CD4-positive, CD25-positive, alpha-beta regulatory T cell (primary cell): ENCODE measurements around the gene IL11. TPM values are rescaled to one million over a fixed set of nuclear protein-coding genes. Genes with fewer than 3 reads are reported as not detected.

Experiments
- ATAC-seq, 2 donors: fragments of 150-1000 bp; cut with Tn5 transposase; one replicate each; pipeline ENCODE4 v1.10.0; 2021; ENCODE audit warnings: low read depth in 2 of 2, moderate number of reproducible peaks in 2 of 2, moderate library complexity in 1 of 2
- DNase-seq, 3 donors: peaks; one replicate each; pipeline versions ENCODE4 v3.0.0 to v3.0.0-alpha.2; 2012 to 2022; ENCODE audit warnings: mixed read lengths in 1 of 3
- H3K27ac ChIP-seq: one replicate; pipeline ENCODE4 v1.7.0; 2013; ENCODE audit warnings: mild to moderate bottlenecking, low read length; ENCODE audit not compliant: insufficient read depth, poor library complexity, severe bottlenecking
- H3K27me3 ChIP-seq: one replicate; pipeline ENCODE4 v1.7.0; 2013; ENCODE audit warnings: low read length; ENCODE audit not compliant: control insufficient read depth, insufficient read depth
- H3K36me3 ChIP-seq: one replicate; pipeline ENCODE4 v1.7.0; 2013; ENCODE audit warnings: mild to moderate bottlenecking, low read length, moderate library complexity; ENCODE audit not compliant: control insufficient read depth, insufficient read depth
- H3K4me1 ChIP-seq: 2 replicates; pipeline ENCODE4 v1.7.0; 2013; ENCODE audit warnings: mild to moderate bottlenecking, low read length; ENCODE audit not compliant: insufficient read depth, control insufficient read depth, poor library complexity, severe bottlenecking
- H3K4me3 ChIP-seq: one replicate; pipeline ENCODE4 v1.7.0; 2013; ENCODE audit warnings: low read depth, mild to moderate bottlenecking, low read length, moderate library complexity
- H3K9me3 ChIP-seq, 2 experiments: 1 replicate in 1 of 2; 2 replicates in 1 of 2; pipeline ENCODE4 v1.7.0; 2013; ENCODE audit warnings: low read length in 2 of 2, mild to moderate bottlenecking in 1 of 2, moderate library complexity in 1 of 2; ENCODE audit not compliant: control insufficient read depth in 2 of 2
- H3K27ac Mint-ChIP-seq, 3 donors: one replicate each; pipeline ENCODE4 v1.8.0; 2020 to 2022; ENCODE audit warnings: mild to moderate bottlenecking in 3 of 3, mixed read lengths in 3 of 3, moderate library complexity in 2 of 3
- H3K27me3 Mint-ChIP-seq: one replicate; pipeline ENCODE4 v1.8.0; 2022; ENCODE audit warnings: mild to moderate bottlenecking, mixed read lengths
- H3K36me3 Mint-ChIP-seq: one replicate; pipeline ENCODE4 v1.8.0; 2020; ENCODE audit warnings: mixed read lengths
- H3K4me1 Mint-ChIP-seq, 4 donors: one replicate each; pipeline ENCODE4 v1.8.0; 2020 to 2022; ENCODE audit warnings: mixed read lengths in 4 of 4, mild to moderate bottlenecking in 1 of 4
- H3K4me3 Mint-ChIP-seq, 4 donors: one replicate each; pipeline ENCODE4 v1.8.0; 2020 to 2022; ENCODE audit warnings: mild to moderate bottlenecking in 4 of 4, mixed read lengths in 4 of 4, moderate library complexity in 3 of 4
- H3K9me3 Mint-ChIP-seq, 7 donors: one replicate each; pipeline ENCODE4 v1.8.0; 2020 to 2022; ENCODE audit warnings: mixed read lengths in 7 of 7, mild to moderate bottlenecking in 3 of 7, moderate library complexity in 2 of 7
- polyA plus RNA-seq, 4 donors: library from polyadenylated mRNA; unstranded; fragments of 300-500 nt; fragmentation: Illumina TruSeq; gene quantifications; one replicate each; pipeline ENCODE4 v1.2.3, GENCODE V29; 2021
- total RNA-seq: library from RNA; stranded (reverse); gene quantifications from one replicate; pipeline ENCODE4 v1.2.3, GENCODE V29; 2022

Gene IL11
- total and polyA plus RNA-seq, 5 donors from 2014 or later = not detected

- Mint-ChIP-seq H3K4me3 (peak overlapping the region in 2 of 4 donors; percentile 74 to 96), H3K27ac (no peak overlapping the region)
These were observed 19.5 kb downstream of the IL11 start for GRCh38 chr19:55350620-55351315.

GRCh38 chr19:55348317-55349034 is 21.8 kb downstream of the IL11 start:
- Mint-ChIP-seq H3K27me3 (peaks cover 36% of the 10 kb centered on the region), H3K27ac (no peak overlapping the region), H3K36me3 (peaks cover 7% of the 10 kb centered on the region), H3K4me3 (peak overlapping the region in 1 of 4 donors; percentile 58), H3K4me1 (peaks cover 0 to 23% (median 11%) of the 10 kb centered on the region in 4 donors), H3K9me3 (peaks cover 0 to 4% (median 0%) of the 10 kb centered on the region in 7 donors)
- Histone ChIP-seq H3K4me3 (no peak overlapping the region), H3K27me3 (peaks cover 14% of the 10 kb centered on the region), H3K9me3 (no peaks in the 10 kb centered on the region), H3K4me1 (peaks cover 7% of the 10 kb centered on the region), H3K27ac (no peak overlapping the region), H3K36me3 (no peaks in the 10 kb centered on the region)
- ATAC-seq (no peak), DNase-seq (no peak)

More at GRCh38 chr19:55350620-55351315, 19.5 kb downstream of the IL11 start:
- peaks cover 0 to 4% (median 0%) of the 10 kb centered on the region in 7 donors for H3K9me3 Mint-ChIP-seq
- H3K27me3 Mint-ChIP-seq = peaks cover 44% of the 10 kb centered on the region
- DNase-seq = no peak
- Histone ChIP-seq H3K4me1 (peaks cover 20% of the 10 kb centered on the region), H3K27me3 (peaks cover 18% of the 10 kb centered on the region), H3K36me3 (no peaks in the 10 kb centered on the region), H3K9me3 (no peaks in the 10 kb centered on the region), H3K4me3 (no peak overlapping the region), H3K27ac (no peak overlapping the region)
- no peaks in the 10 kb centered on the region for H3K36me3 Mint-ChIP-seq
- no peak for ATAC-seq
- H3K4me1 Mint-ChIP-seq = peaks cover 0 to 29% (median 13%) of the 10 kb centered on the region in 4 donors

- H3K9me3 ChIP-seq = no peaks in the 10 kb centered on the region
- Mint-ChIP-seq H3K27ac (no peak overlapping the region), H3K9me3 (peaks cover 0 to 4% (median 0%) of the 10 kb centered on the region in 7 donors), H3K4me1 (peaks cover 0 to 13% (median 6%) of the 10 kb centered on the region in 4 donors), H3K27me3 (peaks cover 27% of the 10 kb centered on the region), H3K4me3 (no peak overlapping the region), H3K36me3 (peaks cover 11% of the 10 kb centered on the region)
- H3K4me3 ChIP-seq = no peak overlapping the region
- H3K36me3 ChIP-seq = no peaks in the 10 kb centered on the region
- H3K27ac ChIP-seq = no peak overlapping the region
- H3K4me1 ChIP-seq = no peaks in the 10 kb centered on the region
- peaks cover 7% of the 10 kb centered on the region for H3K27me3 ChIP-seq
- no peak for DNase-seq
- no peak for ATAC-seq
These were observed 22.7 kb downstream of the IL11 start for GRCh38 chr19:55347442-55348009.

- no peak for ATAC-seq
- H3K27me3 Mint-ChIP-seq = peaks cover 21% of the 10 kb centered on the region
- Histone ChIP-seq H3K9me3 (no peaks in the 10 kb centered on the region), H3K4me3 (no peak overlapping the region), H3K36me3 (no peaks in the 10 kb centered on the region), H3K27ac (no peak overlapping the region), H3K4me1 (no peaks in the 10 kb centered on the region), H3K27me3 (peaks cover 2% of the 10 kb centered on the region)
- peaks cover 11% of the 10 kb centered on the region for H3K36me3 Mint-ChIP-seq
- no peak for DNase-seq
- H3K27ac Mint-ChIP-seq = no peak overlapping the region
- peaks cover 0 to 4% (median 0%) of the 10 kb centered on the region in 7 donors for H3K9me3 Mint-ChIP-seq
- H3K4me1 Mint-ChIP-seq = peaks cover 0 to 7% (median 4%) of the 10 kb centered on the region in 4 donors
- no peak overlapping the region for H3K4me3 Mint-ChIP-seq
These were observed 23.4 kb downstream of the IL11 start for GRCh38 chr19:55346725-55347441.

GRCh38 chr19:55345818-55346724 is 24.2 kb downstream of the IL11 start:
- Mint-ChIP-seq H3K4me3 (no peak overlapping the region), H3K36me3 (peaks cover 11% of the 10 kb centered on the region), H3K27me3 (peaks cover 12% of the 10 kb centered on the region), H3K9me3 (peaks cover 0 to 2% (median 0%) of the 10 kb centered on the region in 7 donors), H3K4me1 (peaks cover 0 to 8% (median 4%) of the 10 kb centered on the region in 4 donors), H3K27ac (no peak overlapping the region)
- ATAC-seq (no peak), DNase-seq (no peak)
- Histone ChIP-seq H3K27me3 (no peaks in the 10 kb centered on the region), H3K4me1 (peaks cover 4% of the 10 kb centered on the region), H3K27ac (no peak overlapping the region), H3K9me3 (no peaks in the 10 kb centered on the region), H3K4me3 (no peak overlapping the region), H3K36me3 (no peaks in the 10 kb centered on the region)

- Histone ChIP-seq H3K27ac (no peak overlapping the region), H3K4me3 (no peak overlapping the region), H3K36me3 (no peaks in the 10 kb centered on the region), H3K9me3 (no peaks in the 10 kb centered on the region), H3K4me1 (peaks cover 12% of the 10 kb centered on the region), H3K27me3 (no peaks in the 10 kb centered on the region)
- H3K27ac Mint-ChIP-seq = no peak overlapping the region
- peaks cover 11% of the 10 kb centered on the region for H3K36me3 Mint-ChIP-seq
- H3K27me3 Mint-ChIP-seq = peaks cover 4% of the 10 kb centered on the region
- no peak for ATAC-seq
- peaks cover 0 to 14% (median 4%) of the 10 kb centered on the region in 4 donors for H3K4me1 Mint-ChIP-seq
- no peak overlapping the region for H3K4me3 Mint-ChIP-seq
- no peak for DNase-seq
- H3K9me3 Mint-ChIP-seq = peaks cover 0 to 2% (median 0%) of the 10 kb centered on the region in 7 donors
These were observed 25.0 kb downstream of the IL11 start for GRCh38 chr19:55345101-55345817.
